CD4-positive, alpha-beta T cell treated with Interleukin-21 for 1 hour (primary cell): ENCODE measurements around the gene CAPN10.

ENCODE experiments used
- DNase-seq: peaks from one replicate; pipeline ENCODE4 v3.0.0-alpha.2; 2020

Gene CAPN10

GRCh38 chr2:240575101-240575965 lies 11.2 kb upstream of the CAPN10 start:
- DNase-seq, result no peak

- DNase-seq, result no peak
Observed at GRCh38 chr2:240576036-240576435, 10.5 kb upstream of the CAPN10 start.

GRCh38 chr2:240576436-240577205 lies 9.9 kb upstream of the CAPN10 start:
- no peak for DNase-seq

- DNase-seq, result no peak
Observed at GRCh38 chr2:240577281-240578109, 9.0 kb upstream of the CAPN10 start.

- DNase-seq, result no peak
Observed at GRCh38 chr2:240578110-240578450, 8.5 kb upstream of the CAPN10 start.

GRCh38 chr2:240578488-240578887 lies 8.0 kb upstream of the CAPN10 start:
- no peak for DNase-seq

- DNase-seq, result no peak
Observed at GRCh38 chr2:240579071-240579762, 7.3 kb upstream of the CAPN10 start.

GRCh38 chr2:240579771-240580614 lies 6.5 kb upstream of the CAPN10 start:
- peak; percentile 86 for DNase-seq

- DNase-seq, result no peak
Observed at GRCh38 chr2:240581811-240582210, 4.7 kb upstream of the CAPN10 start.

GRCh38 chr2:240582781-240583180 lies 3.8 kb upstream of the CAPN10 start:
- no peak for DNase-seq

- DNase-seq, result no peak
Observed at GRCh38 chr2:240583774-240584173, 2.8 kb upstream of the CAPN10 start.

GRCh38 chr2:240584486-240585031 lies 2.0 kb upstream of the CAPN10 start:
- no peak for DNase-seq

- no peak for DNase-seq
Observed at GRCh38 chr2:240585101-240585500, 1.4 kb upstream of the CAPN10 start.

- no peak for DNase-seq
Observed at GRCh38 chr2:240585681-240586197, 795 bp upstream of the CAPN10 start.

GRCh38 chr2:240586919-240587800 lies 626 bp downstream of the CAPN10 start:
- peak; percentile 59 for DNase-seq

GRCh38 chr2:240588006-240588655 lies 1.6 kb downstream of the CAPN10 start:
- DNase-seq, result no peak

GRCh38 chr2:240588669-240589068 lies 2.1 kb downstream of the CAPN10 start:
- DNase-seq, result no peak

- DNase-seq, result no peak
Observed at GRCh38 chr2:240589375-240589774, 2.8 kb downstream of the CAPN10 start.

- DNase-seq, result no peak
Observed at GRCh38 chr2:240589850-240590525, 3.5 kb downstream of the CAPN10 start.
